LNCaP clone FGC (cell line): Measurements from ENCODE around the gene GRAP2.

Source experiments
- DNase-seq: peaks from one replicate; pipeline ENCODE4 v3.0.0-alpha.2; 2011; ENCODE audit warnings: low read depth
- H3K4me3 ChIP-seq: 2 replicates; pipeline ENCODE4 v1.5.1; 2011; ENCODE audit warnings: mild to moderate bottlenecking, low read depth, low read length, control low read depth
- CTCF ChIP-seq: IDR thresholded peaks from 2 replicates; pipeline ENCODE4 v1.5.1; 2012; ENCODE audit warnings: mild to moderate bottlenecking; ENCODE audit not compliant: control insufficient read depth, insufficient read depth; ENCODE audit errors: extremely low read depth

GRAP2 gene

GRCh38 chr22:39893526-39893925, 7.4 kb upstream of the GRAP2 start, which contains the start of gene ENTHD1:
ENTHD1 (minus strand) TSS chr22:39893760; CDS start chr22:39887748, 6,012 bp downstream.
- no peak for TF ChIP-seq CTCF
- no peak for DNase-seq
- H3K4me3 ChIP-seq = no peak within 1 kb of the TSS

GRCh38 chr22:39894554-39895092, 6.3 kb upstream of the GRAP2 start:
- no peak for DNase-seq
- no peak for TF ChIP-seq CTCF
- no peak overlapping the region for H3K4me3 ChIP-seq

GRCh38 chr22:39895682-39896081, 5.2 kb upstream of the GRAP2 start:
- no peak for TF ChIP-seq CTCF
- DNase-seq = no peak

GRCh38 chr22:39896313-39896996, 4.4 kb upstream of the GRAP2 start:
- DNase-seq = no peak
- no peak overlapping the region for H3K4me3 ChIP-seq
- TF ChIP-seq CTCF = no peak

More at GRCh38 chr22:39895682-39896081, 5.2 kb upstream of the GRAP2 start:
- H3K4me3 ChIP-seq = no peak overlapping the region

GRCh38 chr22:39897841-39898240, 3.0 kb upstream of the GRAP2 start:
- DNase-seq = no peak
- TF ChIP-seq CTCF = no peak
- no peak overlapping the region for H3K4me3 ChIP-seq

- no peak for DNase-seq
- H3K4me3 ChIP-seq = no peak overlapping the region
- no peak for TF ChIP-seq CTCF
Observed at GRCh38 chr22:39898997-39899396, 1.9 kb upstream of the GRAP2 start.
